Urinary bladder (tissue), 4 donors: ENCODE data around the gene CTNNBL1. TPM values are rescaled to one million over a fixed set of nuclear protein-coding genes. Genes with fewer than 3 reads are reported as not detected.

Experiments used
- DNase-seq: peaks from one replicate; pipeline ENCODE4 v3.0.0-alpha.2; 2015; ENCODE audit errors: extremely low spot score
- H3K27ac ChIP-seq: one replicate; pipeline ENCODE4 v1.5.1; 2013; ENCODE audit warnings: low read depth, mild to moderate bottlenecking, moderate library complexity
- H3K36me3 ChIP-seq: one replicate; pipeline ENCODE4 v1.6.1; 2013; ENCODE audit warnings: mild to moderate bottlenecking, moderate library complexity; ENCODE audit not compliant: insufficient read depth
- H3K4me1 ChIP-seq: one replicate; pipeline ENCODE4 v1.6.1; 2013; ENCODE audit warnings: mild to moderate bottlenecking, moderate library complexity; ENCODE audit not compliant: insufficient read depth
- H3K4me3 ChIP-seq: one replicate; pipeline ENCODE4 v1.5.1; 2013; ENCODE audit warnings: low read depth, low read length
- whole genome bisulfite sequencing: extraction: QIAGEN DNeasy Blood & Tissue Kit; methylation state at CpG from one replicate; pipeline ENCODE4 v1.1.7; 2013; 5-methylcytosine and 5-hydroxymethylcytosine counted together
- polyA plus RNA-seq: library from polyadenylated mRNA; stranded (reverse); fragments of 200-250 nt; gene quantifications from one replicate; pipeline ENCODE4 v1.2.3, GENCODE V29; 2013
- total RNA-seq: library from RNA; depleted of rRNA; stranded (reverse); fragments of >200 nt; gene quantifications from one replicate; pipeline ENCODE4 v1.2.3, GENCODE V29; 2014
- donor health status: healthy with polysubstance abuse.
- donor health status: healthy.

CTNNBL1 gene
- total and polyA plus RNA-seq, 2 donors: 22.2 to 39.3 TPM

- Histone ChIP-seq H3K4me1 (no peaks in the 10 kb centered on the region), H3K36me3 (no peaks in the 10 kb centered on the region), H3K4me3 (no peak overlapping the region), H3K27ac (no peak overlapping the region)
- DNase-seq: no peak
- 17% methylated on average over 4 of the region's 4 CpGs for WGBS
These were observed 35.6 kb downstream of the CTNNBL1 start for GRCh38 chr20:37729452-37729851.

GRCh38 chr20:37729909-37730308 lies 36.1 kb downstream of the CTNNBL1 start:
- Histone ChIP-seq H3K36me3 (no peaks in the 10 kb centered on the region), H3K4me1 (no peaks in the 10 kb centered on the region), H3K27ac (no peak overlapping the region), H3K4me3 (no peak overlapping the region)
- DNase-seq: no peak
- 41% methylated on average over 3 of the region's 3 CpGs for WGBS

DNA sequence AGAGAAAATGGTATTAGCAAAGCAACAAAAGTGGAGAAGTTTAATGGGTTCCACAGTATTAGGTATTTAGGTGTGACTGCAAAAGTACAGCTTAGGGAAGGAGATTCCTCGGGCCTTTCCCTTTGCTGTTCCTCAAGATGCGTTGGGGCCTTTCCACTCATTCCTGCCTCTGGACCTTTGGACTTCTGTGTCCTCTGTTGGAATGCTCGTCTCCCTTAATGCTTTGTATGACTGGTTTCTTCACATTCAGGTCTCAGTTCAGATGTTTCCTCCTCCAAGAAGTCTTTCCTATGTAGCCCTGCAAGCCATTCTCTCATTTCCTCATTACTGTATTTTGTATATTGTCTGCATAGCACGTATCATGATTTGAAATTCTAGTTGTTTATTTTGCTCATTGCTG lies 39.6 kb downstream of the CTNNBL1 start:
- 82% methylated on average over 4 of the region's 4 CpGs for WGBS
- DNase-seq: no peak
- peaks cover 2% of the 10 kb centered on the region for H3K36me3 ChIP-seq
- H3K4me1 ChIP-seq: no peaks in the 10 kb centered on the region
- H3K27ac ChIP-seq: no peak overlapping the region
- no peak overlapping the region for H3K4me3 ChIP-seq

DNA sequence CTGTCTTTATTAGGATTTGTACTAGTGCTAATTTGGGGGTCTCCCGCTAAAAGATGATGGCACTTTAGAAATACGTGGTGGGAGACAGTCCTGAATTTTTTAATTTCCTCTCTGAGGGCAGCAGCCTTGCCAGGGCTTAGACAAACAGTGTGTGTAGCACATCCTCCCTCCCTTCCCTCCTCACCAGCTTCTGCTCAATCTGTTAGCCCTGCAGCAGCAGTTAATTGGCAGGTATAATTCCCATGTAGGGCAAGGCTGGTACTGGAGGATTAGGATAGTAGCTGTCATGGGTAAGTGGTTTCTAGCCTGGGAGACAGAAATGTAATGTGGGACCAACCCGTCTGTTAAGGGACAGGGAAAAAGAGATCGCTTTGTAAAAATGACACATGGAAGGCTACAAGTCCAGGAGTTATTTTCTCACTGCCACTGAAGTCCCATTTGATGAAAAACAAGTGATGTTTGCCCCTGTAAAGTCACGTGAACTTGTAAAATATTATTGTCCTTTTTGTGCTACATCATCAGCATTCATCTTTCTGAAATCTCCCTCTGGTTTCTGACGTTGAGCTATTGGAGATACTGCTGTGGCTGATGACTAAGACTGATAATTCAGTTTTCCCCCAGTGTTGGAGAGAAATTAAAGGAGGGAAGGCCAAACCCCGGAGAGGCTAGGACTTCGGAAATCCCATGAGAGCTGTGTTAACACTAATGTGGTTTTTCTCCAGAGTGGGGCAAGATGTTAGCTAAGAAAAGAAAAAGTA lies 40.6 kb downstream of the CTNNBL1 start:
- no peak for DNase-seq
- Histone ChIP-seq H3K36me3 (peaks cover 2% of the 10 kb centered on the region), H3K27ac (no peak overlapping the region), H3K4me1 (no peaks in the 10 kb centered on the region), H3K4me3 (no peak overlapping the region)
- 74% methylated on average over 8 of the region's 8 CpGs for WGBS

DNA sequence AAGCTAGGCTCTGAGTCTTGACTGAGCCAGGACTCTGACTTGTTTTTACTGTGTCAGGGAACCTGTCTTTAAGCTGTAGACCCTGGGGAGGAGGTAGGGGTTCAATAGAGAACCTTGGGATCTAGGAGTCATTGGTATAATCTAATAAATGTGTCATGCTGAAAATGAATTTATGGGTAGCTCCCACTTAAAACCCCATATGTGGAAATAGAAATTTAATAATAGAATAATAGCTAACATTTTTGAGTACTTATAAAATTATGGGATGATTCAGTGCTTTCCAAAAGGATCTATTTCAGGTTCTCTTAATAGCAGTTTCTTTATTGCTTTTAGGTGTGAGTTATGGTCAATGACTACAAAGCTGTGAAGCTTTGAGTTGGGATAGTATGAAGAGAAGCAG lies 41.7 kb downstream of the CTNNBL1 start:
- H3K36me3 ChIP-seq: peaks cover 2% of the 10 kb centered on the region

DNA sequence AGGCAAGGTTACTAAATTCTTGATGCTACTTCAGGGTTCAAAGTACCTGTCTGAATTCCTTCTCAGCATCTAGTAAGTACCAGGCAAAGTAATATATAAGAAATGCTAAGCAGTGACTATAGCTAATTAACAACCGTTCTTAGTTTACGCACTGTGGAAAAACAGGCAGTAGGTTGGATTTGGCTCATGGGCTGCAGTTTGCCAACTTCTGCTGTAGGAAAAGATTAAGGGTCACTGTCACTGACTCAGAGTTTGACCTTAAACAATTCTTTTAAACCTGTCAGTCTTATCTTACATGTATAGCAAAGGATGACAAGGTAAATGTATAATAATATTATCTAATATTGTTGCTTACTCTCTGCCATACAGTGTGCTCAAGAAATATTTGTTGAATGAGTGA lies 42.3 kb downstream of the CTNNBL1 start:
- Histone ChIP-seq H3K27ac (no peak overlapping the region), H3K4me3 (no peak overlapping the region), H3K4me1 (no peaks in the 10 kb centered on the region), H3K36me3 (peaks cover 2% of the 10 kb centered on the region)
- 95% methylated on average over 2 of the region's 2 CpGs for WGBS
- DNase-seq: no peak

More for the DNA sequence above, 41.7 kb downstream of the CTNNBL1 start:
- DNase-seq: no peak
- no peak overlapping the region for H3K27ac ChIP-seq
- no peaks in the 10 kb centered on the region for H3K4me1 ChIP-seq
- H3K4me3 ChIP-seq: no peak overlapping the region

DNA sequence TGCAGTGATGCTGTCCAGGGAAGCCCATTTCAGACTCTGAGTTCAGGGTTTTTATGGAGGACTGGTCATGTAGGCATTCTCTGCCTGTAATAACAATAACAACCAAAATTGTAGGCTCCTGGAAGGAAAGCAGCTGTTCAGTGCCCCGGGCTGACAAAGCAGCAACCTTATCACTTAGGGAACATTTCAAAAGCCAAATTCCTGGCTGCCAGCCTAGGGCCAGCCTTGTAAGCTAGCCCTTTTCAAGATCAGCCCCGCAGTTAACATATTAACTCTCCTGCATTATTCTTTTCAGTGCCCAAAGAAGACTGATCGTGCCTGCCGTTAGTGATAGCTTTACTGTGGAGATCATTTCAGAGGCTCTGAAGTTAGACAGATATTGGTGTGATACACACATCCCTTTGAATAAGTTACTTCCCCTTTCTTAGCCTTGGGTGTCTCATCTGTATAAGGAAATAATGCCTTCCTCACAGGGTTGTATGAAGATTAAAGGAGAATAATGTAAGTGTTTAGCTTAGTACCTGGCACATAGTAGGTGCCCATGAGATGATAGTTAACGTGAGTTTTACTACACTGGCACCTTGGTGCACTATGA lies 44.1 kb downstream of the CTNNBL1 start:
- H3K4me1 ChIP-seq: no peaks in the 10 kb centered on the region
- H3K27ac ChIP-seq: no peak overlapping the region
- 85% methylated on average over 5 of the region's 5 CpGs for WGBS
- DNase-seq: no peak
- H3K36me3 ChIP-seq: peaks cover 2% of the 10 kb centered on the region
- H3K4me3 ChIP-seq: no peak overlapping the region

DNA sequence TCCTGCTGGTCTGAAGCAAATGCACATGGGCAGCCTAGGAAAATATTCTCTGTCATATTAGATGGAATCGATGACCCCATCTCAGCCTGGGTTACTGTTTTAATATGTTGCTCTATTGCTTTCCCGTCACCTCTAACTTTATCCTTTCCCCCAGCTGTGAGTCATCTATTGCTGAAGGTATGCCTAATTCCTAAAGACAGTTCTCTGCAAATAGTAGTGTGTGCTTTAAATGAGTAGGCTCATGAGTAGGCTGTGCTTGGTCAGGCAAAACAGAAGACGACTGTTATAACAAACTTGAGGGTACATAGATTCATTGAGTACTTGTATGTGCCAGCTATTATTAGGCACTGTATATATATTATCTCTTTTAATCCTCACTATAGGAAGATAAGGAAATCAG lies 47.2 kb downstream of the CTNNBL1 start:
- no peaks in the 10 kb centered on the region for H3K36me3 ChIP-seq
- H3K4me1 ChIP-seq: no peaks in the 10 kb centered on the region
- DNase-seq: no peak
- no peak overlapping the region for H3K27ac ChIP-seq
- WGBS: 72% methylated on average over 3 of the region's 3 CpGs
- H3K4me3 ChIP-seq: no peak overlapping the region

GRCh38 chr20:37741570-37741969 lies 47.7 kb downstream of the CTNNBL1 start:
- Histone ChIP-seq H3K4me3 (no peak overlapping the region), H3K27ac (no peak overlapping the region)

DNA sequence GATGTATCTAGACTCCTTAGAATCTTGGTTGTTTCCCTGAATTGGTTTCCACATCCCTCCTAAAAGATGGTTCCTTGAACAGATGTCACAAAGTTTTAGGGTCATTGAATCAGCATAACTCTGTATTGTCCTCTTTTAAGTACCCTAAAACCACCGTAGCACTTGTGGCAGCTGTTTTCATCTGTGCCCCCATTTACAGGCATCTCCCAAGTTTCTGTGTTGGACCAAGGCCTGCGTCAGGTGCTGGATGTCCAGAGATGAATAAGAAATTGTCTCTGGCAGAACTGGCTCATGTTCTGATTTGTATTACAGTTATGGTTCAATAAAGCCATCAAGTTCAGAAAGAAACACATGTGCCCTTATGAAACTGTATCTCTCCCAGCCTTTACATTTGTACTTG lies 48.3 kb downstream of the CTNNBL1 start:
- 85% methylated on average over 2 of the region's 2 CpGs for WGBS
- no peak overlapping the region for H3K4me3 ChIP-seq
- H3K36me3 ChIP-seq: no peaks in the 10 kb centered on the region
- DNase-seq: no peak
- H3K27ac ChIP-seq: no peak overlapping the region
- no peaks in the 10 kb centered on the region for H3K4me1 ChIP-seq

More at GRCh38 chr20:37741570-37741969, 47.7 kb downstream of the CTNNBL1 start:
- H3K4me1 ChIP-seq: no peaks in the 10 kb centered on the region
- no peak for DNase-seq
- H3K36me3 ChIP-seq: no peaks in the 10 kb centered on the region
- WGBS: 61% methylated on average over 1 of the region's 1 CpG

- H3K36me3 ChIP-seq: peaks cover 4% of the 10 kb centered on the region
- H3K4me1 ChIP-seq: no peaks in the 10 kb centered on the region
- no peak for DNase-seq
- H3K27ac ChIP-seq: no peak overlapping the region
- H3K4me3 ChIP-seq: no peak overlapping the region
- WGBS: 88% methylated on average over 2 of the region's 2 CpGs
These were observed 50.5 kb downstream of the CTNNBL1 start for GRCh38 chr20:37744347-37744746.

DNA sequence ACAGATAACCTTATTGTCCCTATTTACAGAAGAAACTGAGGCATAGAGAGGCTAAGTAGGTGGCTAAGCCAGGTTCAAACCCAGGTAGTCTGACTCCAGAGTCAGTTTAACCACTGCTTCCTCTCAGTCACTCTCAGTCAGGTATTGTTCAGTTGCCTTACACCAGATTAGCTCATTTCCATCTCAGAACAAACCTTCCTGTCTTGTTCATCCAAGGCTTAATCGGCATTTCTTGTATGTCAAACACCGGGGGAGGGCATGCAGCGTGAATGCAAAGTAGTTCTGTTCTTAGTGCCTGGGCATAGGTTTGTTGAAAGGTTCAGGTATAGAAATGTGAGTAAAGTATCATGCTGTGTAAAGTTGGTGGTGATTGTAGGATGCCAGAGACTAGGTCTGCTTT lies 51.7 kb downstream of the CTNNBL1 start:
- DNase-seq: no peak
- H3K4me1 ChIP-seq: no peaks in the 10 kb centered on the region
- no peak overlapping the region for H3K4me3 ChIP-seq
- peaks cover 4% of the 10 kb centered on the region for H3K36me3 ChIP-seq
- H3K27ac ChIP-seq: no peak overlapping the region
- WGBS: 77% methylated on average over 3 of the region's 3 CpGs

GRCh38 chr20:37748015-37748414 lies 54.2 kb downstream of the CTNNBL1 start:
- no peaks in the 10 kb centered on the region for H3K4me1 ChIP-seq
- no peak overlapping the region for H3K27ac ChIP-seq
- peaks cover 4% of the 10 kb centered on the region for H3K36me3 ChIP-seq
- H3K4me3 ChIP-seq: no peak overlapping the region
- DNase-seq: no peak
- WGBS: 99% methylated on average over 1 of the region's 1 CpG

- Histone ChIP-seq H3K4me3 (no peak overlapping the region), H3K27ac (no peak overlapping the region), H3K36me3 (peaks cover 4% of the 10 kb centered on the region), H3K4me1 (no peaks in the 10 kb centered on the region)
- WGBS: 73% methylated on average over 4 of the region's 4 CpGs
- no peak for DNase-seq
These were observed 55.4 kb downstream of the CTNNBL1 start for GRCh38 chr20:37749218-37749617.
